ENCODE measurements around the gene CADPS2. TPM values are rescaled to one million over a fixed set of nuclear protein-coding genes. Genes with fewer than 3 reads are reported as not detected.

The CADPS2 gene
- total RNA-seq, 2 experiments from 2014 or later, result not detected

GRCh38 chr7:122520971-122521555 lies 365.2 kb downstream of the CADPS2 start:
- no peaks in the 10 kb centered on the region for H3K36me3 Mint-ChIP-seq (ENCODE audit: low read depth)
- intact Hi-C loops (cut with micrococcal nuclease), result no loop called here
- H3K4me3 Mint-ChIP-seq, result no peak overlapping the region
- H3K27me3 Mint-ChIP-seq, result no peaks in the 10 kb centered on the region
- DNase-seq (no peak), ATAC-seq (no peak)
- TF ChIP-seq, protein P1, sequence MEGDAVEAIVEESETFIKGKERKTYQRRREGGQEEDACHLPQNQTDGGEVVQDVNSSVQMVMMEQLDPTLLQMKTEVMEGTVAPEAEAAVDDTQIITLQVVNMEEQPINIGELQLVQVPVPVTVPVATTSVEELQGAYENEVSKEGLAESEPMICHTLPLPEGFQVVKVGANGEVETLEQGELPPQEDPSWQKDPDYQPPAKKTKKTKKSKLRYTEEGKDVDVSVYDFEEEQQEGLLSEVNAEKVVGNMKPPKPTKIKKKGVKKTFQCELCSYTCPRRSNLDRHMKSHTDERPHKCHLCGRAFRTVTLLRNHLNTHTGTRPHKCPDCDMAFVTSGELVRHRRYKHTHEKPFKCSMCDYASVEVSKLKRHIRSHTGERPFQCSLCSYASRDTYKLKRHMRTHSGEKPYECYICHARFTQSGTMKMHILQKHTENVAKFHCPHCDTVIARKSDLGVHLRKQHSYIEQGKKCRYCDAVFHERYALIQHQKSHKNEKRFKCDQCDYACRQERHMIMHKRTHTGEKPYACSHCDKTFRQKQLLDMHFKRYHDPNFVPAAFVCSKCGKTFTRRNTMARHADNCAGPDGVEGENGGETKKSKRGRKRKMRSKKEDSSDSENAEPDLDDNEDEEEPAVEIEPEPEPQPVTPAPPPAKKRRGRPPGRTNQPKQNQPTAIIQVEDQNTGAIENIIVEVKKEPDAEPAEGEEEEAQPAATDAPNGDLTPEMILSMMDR (IDR thresholded peaks at IDR 0.05), result no peak
- no peak overlapping the region for H3K27ac Mint-ChIP-seq
- ChIA-PET CTCF (no interaction called here), POLR2A (no interaction called here)
- H3K9me3 Mint-ChIP-seq, result no peaks in the 10 kb centered on the region
- no peaks in the 10 kb centered on the region for H3K4me1 Mint-ChIP-seq (ENCODE audit: low read depth)

DNA sequence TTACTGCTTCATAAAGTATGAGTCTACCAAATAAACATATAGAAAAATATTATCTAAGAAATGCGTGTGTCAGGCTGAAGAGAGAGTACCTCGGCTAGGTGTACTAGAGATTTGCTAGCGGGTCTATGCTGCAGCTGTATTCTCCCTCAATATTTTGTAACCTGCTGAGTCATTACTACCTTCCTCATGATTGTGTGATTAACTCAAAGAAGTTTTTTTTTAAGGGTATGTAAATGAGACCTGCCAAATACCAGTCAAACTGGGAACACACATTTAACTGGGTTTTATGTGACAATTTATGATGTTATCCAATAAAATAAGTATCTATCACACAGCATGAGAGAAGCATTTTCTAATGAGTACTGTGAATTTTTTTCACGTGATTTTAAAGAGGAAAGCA lies 367.8 kb downstream of the CADPS2 start:
- ATAC-seq, result no peak
- Mint-ChIP-seq H3K9me3 (peaks cover 2% of the 10 kb centered on the region), H3K27me3 (no peaks in the 10 kb centered on the region), H3K4me1 (ENCODE audit: low read depth) (no peaks in the 10 kb centered on the region), H3K27ac (no peak overlapping the region), H3K36me3 (ENCODE audit: low read depth) (no peaks in the 10 kb centered on the region), H3K4me3 (no peak overlapping the region)
- ChIA-PET CTCF (no interaction called here), POLR2A (no interaction called here)
- TF ChIP-seq, protein P1 (IDR thresholded peaks at IDR 0.05), result no peak
- intact Hi-C loops (cut with micrococcal nuclease), result no loop called here
- DNase-seq, result no peak

- Mint-ChIP-seq H3K4me1 (ENCODE audit: low read depth) (no peaks in the 10 kb centered on the region), H3K4me3 (no peak overlapping the region), H3K27me3 (no peaks in the 10 kb centered on the region), H3K9me3 (peaks cover 2% of the 10 kb centered on the region), H3K36me3 (ENCODE audit: low read depth) (no peaks in the 10 kb centered on the region), H3K27ac (no peak overlapping the region)
- intact Hi-C loops (cut with micrococcal nuclease), result no loop called here
- ChIA-PET CTCF (no interaction called here), POLR2A (no interaction called here)
- TF ChIP-seq, protein P1 (IDR thresholded peaks at IDR 0.05), result no peak
- DNase-seq (no peak), ATAC-seq (no peak)
Measured at GRCh38 chr7:122517576-122517975, 368.7 kb downstream of the CADPS2 start.

DNA sequence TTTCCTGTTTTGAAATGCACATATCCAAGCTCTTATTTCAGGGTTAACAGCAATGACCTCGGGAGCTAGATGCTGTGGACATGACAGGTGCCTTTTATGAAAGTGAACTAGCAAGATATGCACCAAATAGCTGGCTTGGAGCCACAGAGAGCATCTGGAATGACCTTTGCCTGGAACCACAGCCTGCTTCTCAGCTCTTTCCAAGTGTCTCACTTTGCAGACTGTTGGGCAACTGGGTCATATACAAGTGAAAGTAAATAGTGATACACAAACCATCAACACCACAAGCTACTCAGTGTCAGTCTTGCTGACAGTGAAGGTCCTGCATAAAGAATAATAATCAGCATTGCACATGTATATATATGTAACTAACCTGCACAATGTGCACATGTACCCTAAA lies 370.9 kb downstream of the CADPS2 start:
- Mint-ChIP-seq H3K4me3 (no peak overlapping the region), H3K4me1 (ENCODE audit: low read depth) (no peaks in the 10 kb centered on the region), H3K27ac (no peak overlapping the region), H3K27me3 (no peaks in the 10 kb centered on the region), H3K9me3 (peaks cover 2% of the 10 kb centered on the region), H3K36me3 (ENCODE audit: low read depth) (no peaks in the 10 kb centered on the region)
- ATAC-seq (no peak), DNase-seq (no peak)
- ChIA-PET POLR2A (no interaction called here), CTCF (interaction anchor here (1.5 kb wide), 1 partner anchor 13 kb away, joined by 3 read pairs; no protein-coding TSS in a partner anchor)
- TF ChIP-seq, protein P1 (IDR thresholded peaks at IDR 0.05), result no peak
- intact Hi-C loops (cut with micrococcal nuclease), result no loop called here

DNA sequence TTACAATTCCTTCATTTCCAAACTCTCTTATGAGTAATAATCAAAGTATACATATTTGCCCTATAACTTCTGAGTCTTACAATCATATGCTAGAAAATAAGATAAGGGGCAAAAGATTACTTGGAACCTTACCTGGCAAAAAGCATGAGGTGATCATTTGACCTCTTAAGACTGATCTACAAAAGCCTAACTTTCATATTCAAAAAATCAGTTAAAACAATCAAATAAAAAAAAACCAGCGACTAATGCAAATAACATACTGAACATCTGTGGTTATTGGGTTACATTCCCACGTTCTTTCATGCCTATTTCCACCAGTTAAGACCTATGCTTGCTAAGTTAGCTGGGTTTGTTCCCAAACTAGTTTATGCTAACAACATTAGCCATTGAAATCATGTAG lies 375.0 kb downstream of the CADPS2 start:
- Mint-ChIP-seq H3K4me1 (ENCODE audit: low read depth) (no peaks in the 10 kb centered on the region), H3K27ac (no peak overlapping the region), H3K4me3 (no peak overlapping the region), H3K36me3 (ENCODE audit: low read depth) (no peaks in the 10 kb centered on the region), H3K9me3 (peaks cover 2% of the 10 kb centered on the region), H3K27me3 (no peaks in the 10 kb centered on the region)
- ChIA-PET CTCF (no interaction called here), POLR2A (no interaction called here)
- DNase-seq, result no peak
- intact Hi-C loops (cut with micrococcal nuclease), result no loop called here
- TF ChIP-seq, protein P1 (IDR thresholded peaks at IDR 0.05), result no peak
- no peak for ATAC-seq

Data from activated CD8-positive, alpha-beta T cell treated with anti-CD3 and anti-CD28 coated beads for 36 hours (primary cell).